ENCODE measurements around the gene HSDL2. TPM values are rescaled to one million over a fixed set of nuclear protein-coding genes. Genes with fewer than 3 reads are reported as not detected.
"Not testable (repeated sequence)": the region's sequence is repeated elsewhere in the genome, so short reads cannot be mapped to it uniquely, and the experiment has no call there.

Gene HSDL2
- total and polyA plus RNA-seq, 11 donors: 54.0 to 241 (median 147) TPM

DNA sequence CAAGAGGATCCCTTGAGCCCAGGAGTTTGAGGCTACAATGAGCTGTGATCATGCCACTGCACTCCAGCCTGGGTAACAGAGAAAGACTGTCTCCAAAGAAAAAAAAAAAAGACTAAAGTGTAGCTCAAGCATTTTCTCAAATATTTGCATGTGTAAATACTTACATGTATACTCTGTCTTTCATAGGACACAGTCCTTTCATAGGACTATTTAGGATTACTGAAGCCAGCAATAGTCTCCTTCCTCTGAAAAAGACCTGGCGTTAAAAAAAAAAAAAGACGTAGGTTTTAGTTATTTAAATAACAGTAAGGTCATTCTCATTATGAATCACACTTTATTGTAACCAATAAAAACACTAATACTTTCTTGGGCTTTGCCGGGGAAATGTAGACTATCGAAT, 29.9 kb downstream of the HSDL2 start:
- Histone ChIP-seq H3K9me3 (no peaks in the 10 kb centered on the region), H3K27ac (no peak overlapping the region), H3K27me3 (no peaks in the 10 kb centered on the region), H3K4me3 (no peak overlapping the region), H3K4me1 (no peaks in the 10 kb centered on the region), H3K36me3 (peaks cover 0 to 95% (median 84%) of the 10 kb centered on the region in 9 donors)
- ATAC-seq (no peak), DNase-seq (no peak)
- no peak for TF ChIP-seq CTCF (IDR thresholded peaks at IDR 0.05)
- no peak for TF ChIP-seq POLR2A (IDR thresholded peaks at IDR 0.05)
- 92 to 96% (median 92%) methylated on average over 4 of the region's 4 CpGs for WGBS, 4 donors
- intact Hi-C loops (cut with DNase I): no loop called here

DNA sequence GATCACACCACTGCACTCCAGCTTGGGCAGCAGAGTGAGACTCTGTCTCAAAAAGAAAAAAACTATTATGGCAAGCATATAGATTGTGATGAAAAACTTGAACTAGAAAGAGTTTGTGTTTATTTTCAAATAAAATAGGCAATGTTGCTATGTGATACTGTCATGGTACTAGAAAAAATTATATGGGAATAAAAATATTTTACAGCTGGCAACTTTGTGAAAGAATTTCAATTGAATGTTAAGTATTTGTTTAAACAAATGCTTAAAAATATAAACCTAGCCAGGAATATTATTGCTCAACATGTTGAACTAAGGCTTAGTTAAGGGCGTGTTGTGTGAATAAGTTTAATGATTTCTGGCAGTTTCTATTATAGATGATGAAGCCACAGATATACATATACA, 31.7 kb downstream of the HSDL2 start:
- H3K36me3 ChIP-seq: peaks cover 0 to 93% (median 75%) of the 10 kb centered on the region in 9 donors
- intact Hi-C loops (cut with DNase I): no loop called here
- no peak overlapping the region for H3K4me3 ChIP-seq
- no peak for TF ChIP-seq POLR2A (IDR thresholded peaks at IDR 0.05)
- TF ChIP-seq CTCF (IDR thresholded peaks at IDR 0.05): no peak
- H3K27ac ChIP-seq: no peak overlapping the region
- H3K4me1 ChIP-seq: no peaks in the 10 kb centered on the region
- no peak for ATAC-seq
- 95 to 98% (median 97%) methylated on average over 1 of the region's 1 CpG for WGBS, 4 donors
- no peaks in the 10 kb centered on the region for H3K9me3 ChIP-seq
- DNase-seq: no peak
- no peaks in the 10 kb centered on the region for H3K27me3 ChIP-seq

- intact Hi-C loops (cut with DNase I); H3K9me3 ChIP-seq; H3K27me3 ChIP-seq; DNase-seq; H3K4me1 ChIP-seq; H3K4me3 ChIP-seq; H3K27ac ChIP-seq; ATAC-seq: not testable (repeated sequence)
- H3K36me3 ChIP-seq: peaks cover 0 to 86% (median 59%) of the 10 kb centered on the region in 9 donors
- 84 to 95% (median 93%) methylated on average over 8 to 9 of the region's 9 CpGs for WGBS, 4 donors
Measured at GRCh38 chr9:112413728-112414127, 33.8 kb downstream of the HSDL2 start.

GRCh38 chr9:112420208-112420607, 40.3 kb downstream of the HSDL2 start:
- Histone ChIP-seq H3K36me3 (peaks cover 0 to 82% (median 43%) of the 10 kb centered on the region in 9 donors), H3K27ac (no peak overlapping the region), H3K4me1 (no peaks in the 10 kb centered on the region), H3K9me3 (no peaks in the 10 kb centered on the region), H3K4me3 (no peak overlapping the region), H3K27me3 (no peaks in the 10 kb centered on the region)
- no peak for ATAC-seq
- no peak for DNase-seq
- WGBS, 4 donors: 93 to 99% (median 95%) methylated on average over 2 of the region's 2 CpGs
- TF ChIP-seq CTCF (IDR thresholded peaks at IDR 0.05): no peak
- no peak for TF ChIP-seq POLR2A (IDR thresholded peaks at IDR 0.05)
- intact Hi-C loops (cut with DNase I): no loop called here

DNA sequence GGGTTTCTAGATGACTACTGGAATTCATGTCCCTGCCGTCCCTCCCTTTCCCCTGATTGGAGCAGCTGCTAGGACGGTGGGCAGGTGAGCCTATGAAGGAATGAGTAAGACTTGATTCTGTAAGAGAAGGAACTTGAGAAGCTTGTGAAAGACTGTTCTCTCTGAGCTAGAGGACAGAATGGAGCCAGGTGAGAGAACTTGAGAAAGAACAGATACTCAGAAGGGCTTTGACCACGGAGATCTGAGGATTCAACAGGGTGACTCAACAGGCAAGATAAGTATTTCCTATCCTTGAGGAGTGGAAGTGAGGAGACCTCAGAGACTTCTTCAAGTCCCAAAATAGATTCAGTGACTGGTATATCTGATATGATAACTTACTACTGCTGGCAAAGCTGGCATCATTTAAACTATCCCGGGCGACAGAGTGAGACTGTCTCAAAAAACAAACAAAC, 41.9 kb downstream of the HSDL2 start:
- Histone ChIP-seq H3K9me3 (no peaks in the 10 kb centered on the region), H3K4me1 (no peaks in the 10 kb centered on the region), H3K27me3 (no peaks in the 10 kb centered on the region), H3K27ac (no peak overlapping the region), H3K4me3 (no peak overlapping the region), H3K36me3 (peaks cover 0 to 85% (median 43%) of the 10 kb centered on the region in 9 donors)
- intact Hi-C loops (cut with DNase I): no loop called here
- WGBS, 4 donors: 67 to 72% (median 70%) methylated on average over 5 of the region's 5 CpGs
- ATAC-seq: no peak
- TF ChIP-seq CTCF (IDR thresholded peaks at IDR 0.05): no peak
- no peak for TF ChIP-seq POLR2A (IDR thresholded peaks at IDR 0.05)
- no peak for DNase-seq

Measured in heart left ventricle (tissue), 16 donors.